DND-41 (cell line): ENCODE measurements around the gene SHC2.
"Not testable (repeated sequence)": the region's sequence is repeated elsewhere in the genome, so short reads cannot be mapped to it uniquely, and the experiment has no call there.

ENCODE experiments used
- EZH2 ChIP-seq: IDR thresholded peaks from 3 replicates; pipeline ENCODE4 v1.6.1; 2012; ENCODE audit warnings: borderline replicate concordance, low read depth, mild to moderate bottlenecking, moderate library complexity, low read length, inconsistent platforms; ENCODE audit not compliant: severe bottlenecking
- TF ChIP-seq, protein P1 (sequence below): IDR thresholded peaks from 2 replicates; pipeline ENCODE4 v1.5.1; 2012; ENCODE audit warnings: borderline replicate concordance, low read length, moderate library complexity, mild to moderate bottlenecking; ENCODE audit not compliant: poor library complexity, severe bottlenecking; ENCODE audit errors: extremely low read depth

DNA sequence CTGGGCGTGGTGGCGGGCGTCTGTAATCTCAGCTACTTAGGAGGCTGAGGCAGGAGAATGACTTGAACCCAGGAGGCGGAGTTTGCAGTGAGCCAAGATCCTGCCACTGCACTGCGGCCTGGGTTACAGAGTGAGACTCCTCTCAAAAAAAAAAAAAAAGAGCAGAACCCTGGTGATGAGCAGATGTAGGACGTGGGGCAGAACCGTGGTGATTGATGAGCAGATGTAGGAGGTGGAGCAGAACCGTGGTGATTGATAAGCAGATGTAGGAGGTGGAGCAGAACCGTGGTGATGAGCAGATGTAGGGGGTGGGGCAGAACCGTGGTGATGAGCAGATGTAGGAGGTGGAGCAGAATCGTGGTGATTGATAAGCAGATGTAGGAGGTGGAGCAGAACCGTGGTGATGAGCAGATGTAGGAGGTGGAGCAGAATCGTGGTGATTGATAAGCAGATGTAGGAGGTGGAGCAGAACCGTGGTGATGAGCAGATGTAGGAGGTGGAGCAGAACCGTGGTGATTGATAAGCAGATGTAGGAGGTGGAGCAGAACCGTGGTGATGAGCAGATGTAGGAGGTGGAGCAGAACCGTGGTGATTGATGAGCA lies 80.1 kb downstream of the SHC2 start:
- TF ChIP-seq, protein P1, sequence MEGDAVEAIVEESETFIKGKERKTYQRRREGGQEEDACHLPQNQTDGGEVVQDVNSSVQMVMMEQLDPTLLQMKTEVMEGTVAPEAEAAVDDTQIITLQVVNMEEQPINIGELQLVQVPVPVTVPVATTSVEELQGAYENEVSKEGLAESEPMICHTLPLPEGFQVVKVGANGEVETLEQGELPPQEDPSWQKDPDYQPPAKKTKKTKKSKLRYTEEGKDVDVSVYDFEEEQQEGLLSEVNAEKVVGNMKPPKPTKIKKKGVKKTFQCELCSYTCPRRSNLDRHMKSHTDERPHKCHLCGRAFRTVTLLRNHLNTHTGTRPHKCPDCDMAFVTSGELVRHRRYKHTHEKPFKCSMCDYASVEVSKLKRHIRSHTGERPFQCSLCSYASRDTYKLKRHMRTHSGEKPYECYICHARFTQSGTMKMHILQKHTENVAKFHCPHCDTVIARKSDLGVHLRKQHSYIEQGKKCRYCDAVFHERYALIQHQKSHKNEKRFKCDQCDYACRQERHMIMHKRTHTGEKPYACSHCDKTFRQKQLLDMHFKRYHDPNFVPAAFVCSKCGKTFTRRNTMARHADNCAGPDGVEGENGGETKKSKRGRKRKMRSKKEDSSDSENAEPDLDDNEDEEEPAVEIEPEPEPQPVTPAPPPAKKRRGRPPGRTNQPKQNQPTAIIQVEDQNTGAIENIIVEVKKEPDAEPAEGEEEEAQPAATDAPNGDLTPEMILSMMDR = not testable (repeated sequence)
- TF ChIP-seq EZH2 = not testable (repeated sequence)
